ENCODE data around the gene PITPNB. TPM values are rescaled to one million over a fixed set of nuclear protein-coding genes. Genes with fewer than 3 reads are reported as not detected.

PITPNB gene
- total and polyA plus RNA-seq, 11 donors: 13.6 to 84.7 (median 46.7) TPM

DNA sequence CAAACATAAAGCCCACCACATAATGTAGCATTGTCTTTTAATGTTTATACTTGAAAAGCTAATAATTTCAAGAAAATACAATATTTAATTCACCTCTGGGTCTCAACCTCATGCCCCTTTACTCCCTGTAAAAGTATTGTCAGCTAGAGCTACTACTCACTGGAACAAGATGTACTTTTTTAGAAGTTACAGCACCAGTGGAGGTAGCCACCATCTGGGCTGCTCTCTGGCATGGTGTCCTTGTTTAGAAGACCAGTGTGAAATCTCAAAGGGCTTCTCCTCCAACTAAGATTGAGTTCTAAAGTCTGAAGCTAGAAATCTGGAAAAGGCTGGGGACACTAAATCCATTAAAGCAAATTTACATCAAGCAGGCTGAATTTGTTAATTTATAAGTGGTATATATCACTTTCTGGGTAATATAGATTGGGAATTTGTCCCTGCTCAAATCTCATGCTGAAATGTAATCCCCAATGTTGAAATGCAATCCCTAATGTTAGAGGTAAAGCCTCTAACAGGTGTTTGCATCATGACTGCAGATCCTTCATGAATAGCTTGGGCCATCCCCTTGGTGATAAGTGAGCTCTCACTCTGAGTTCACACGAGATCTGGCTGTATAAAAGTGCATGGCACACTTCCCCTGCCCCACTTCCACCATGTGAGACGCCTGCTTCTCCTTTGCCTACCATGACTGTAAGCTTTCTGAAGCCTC, 47.6 kb downstream of the PITPNB start:
- no peak for DNase-seq
- Histone ChIP-seq H3K4me1 (peaks cover 7 to 82% (median 63%) of the 10 kb centered on the region in 12 donors), H3K36me3 (peaks cover 0 to 48% (median 20%) of the 10 kb centered on the region in 9 donors), H3K9me3 (peaks cover 0 to 6% (median 0%) of the 10 kb centered on the region in 12 donors), H3K27me3 (no peaks in the 10 kb centered on the region), H3K4me3 (no peak overlapping the region), H3K27ac (peak overlapping the region in 4 of 12 donors; percentile 8 to 84 (median 38))
- intact Hi-C loops (cut with DNase I): loop anchor here in 1 of 10 donors (10.0 kb wide), 1 partner anchor 723 kb away; no protein-coding TSS in a partner anchor
- WGBS, 4 donors: 93 to 100% (median 96%) methylated on average over 2 of the region's 2 CpGs
- no peak for TF ChIP-seq CTCF (IDR thresholded peaks at IDR 0.05)
- TF ChIP-seq POLR2A (IDR thresholded peaks at IDR 0.05): no peak
- ATAC-seq: no peak

DNA sequence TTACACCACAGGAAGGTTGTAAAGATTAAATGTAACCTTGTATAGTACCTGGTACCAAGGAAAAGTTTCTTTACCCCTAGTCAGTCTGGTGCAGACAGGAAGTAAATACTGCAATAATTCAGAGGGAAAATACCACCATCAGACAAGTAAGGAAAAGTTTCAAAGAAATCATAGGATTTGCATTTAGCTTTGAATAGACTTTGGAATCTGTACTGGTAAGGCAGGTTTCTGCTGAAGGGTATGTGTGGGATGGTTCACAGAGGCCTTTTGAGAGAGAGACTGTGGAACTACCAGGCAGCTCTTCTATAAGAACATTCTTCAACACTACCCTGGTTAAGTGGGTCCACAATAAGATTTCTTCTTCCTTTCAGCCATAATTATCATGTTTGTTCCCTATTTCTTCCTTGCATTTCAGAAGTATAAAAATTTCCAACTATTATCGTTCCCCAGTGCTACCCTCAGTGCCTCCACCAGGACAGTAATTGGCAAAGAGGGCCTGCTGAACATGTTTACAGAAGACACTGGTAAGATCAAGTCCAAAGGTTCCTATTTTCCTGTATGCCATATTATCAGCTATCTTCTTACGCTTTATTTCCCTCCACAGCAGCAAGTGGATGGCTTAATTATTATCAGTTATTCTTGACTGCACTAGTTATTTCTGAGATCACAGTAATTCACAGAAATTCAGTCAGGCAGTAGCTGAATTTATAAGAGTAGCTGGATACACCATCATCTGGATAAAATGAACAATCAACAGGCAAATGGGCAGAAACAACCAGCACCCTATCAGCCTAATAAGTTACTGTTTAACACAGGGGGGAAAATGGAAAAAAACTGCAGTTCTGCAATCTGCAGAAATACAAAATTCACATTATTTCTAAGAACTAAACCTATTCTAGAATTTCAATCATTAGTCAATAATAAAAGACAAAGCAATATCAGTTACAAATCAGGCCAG, 48.5 kb downstream of the PITPNB start:
- TF ChIP-seq CTCF (IDR thresholded peaks at IDR 0.05) (no peak), POLR2A (IDR thresholded peaks at IDR 0.05) (no peak)
- Histone ChIP-seq H3K9me3 (peaks cover 0 to 6% (median 0%) of the 10 kb centered on the region in 12 donors), H3K27ac (peak overlapping the region in 3 of 12 donors; percentile 8 to 49 (median 28)), H3K36me3 (peaks cover 0 to 43% (median 20%) of the 10 kb centered on the region in 9 donors), H3K4me1 (peaks cover 11 to 82% (median 63%) of the 10 kb centered on the region in 12 donors), H3K4me3 (no peak overlapping the region), H3K27me3 (no peaks in the 10 kb centered on the region)
- 91 to 97% (median 96%) methylated on average over 2 of the region's 2 CpGs for WGBS, 4 donors
- no peak for DNase-seq
- intact Hi-C loops (cut with DNase I): loop anchor here in 1 of 10 donors (10.0 kb wide), 1 partner anchor 724 kb away; no protein-coding TSS in a partner anchor
- no peak for ATAC-seq

- no peak overlapping the region for H3K4me3 ChIP-seq
- no peak for ATAC-seq
- no peak for TF ChIP-seq CTCF (IDR thresholded peaks at IDR 0.05)
- no peak for TF ChIP-seq POLR2A (IDR thresholded peaks at IDR 0.05)
- WGBS, 4 donors: 70 to 79% (median 74%) methylated on average over 6 of the region's 6 CpGs
- H3K36me3 ChIP-seq: peaks cover 0 to 50% (median 20%) of the 10 kb centered on the region in 9 donors
- intact Hi-C loops (cut with DNase I): no loop called here
- peak overlapping the region in 11 of 12 donors; percentile 18 to 87 (median 71) for H3K27ac ChIP-seq
- peaks cover 7 to 76% (median 49%) of the 10 kb centered on the region in 12 donors for H3K4me1 ChIP-seq
- DNase-seq: no peak
- peaks cover 0 to 6% (median 0%) of the 10 kb centered on the region in 12 donors for H3K9me3 ChIP-seq
- no peaks in the 10 kb centered on the region for H3K27me3 ChIP-seq
Measured at GRCh38 chr22:27868732-27869282, 50.2 kb downstream of the PITPNB start.
